Measurements from ENCODE around the gene PRPSAP1.

DNA sequence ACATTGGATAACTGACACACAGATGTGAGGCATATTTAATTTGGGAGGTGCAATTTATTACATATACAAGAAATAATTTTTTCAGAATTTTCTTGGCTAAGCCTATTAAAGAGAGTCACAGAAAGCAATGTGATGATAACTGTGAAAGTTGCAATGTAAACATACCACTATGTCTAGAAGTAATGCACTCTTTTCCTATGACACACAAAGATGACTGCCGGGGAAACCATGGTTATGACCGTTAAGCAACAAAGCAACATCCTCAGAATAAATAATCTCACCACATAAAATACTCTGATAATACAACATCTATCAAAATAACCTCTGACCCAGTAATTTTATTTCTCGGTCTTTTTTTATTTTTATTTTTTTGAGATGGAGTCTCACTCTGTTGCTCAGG lies 35.1 kb downstream of the PRPSAP1 start:
- TF ChIP-seq, protein P1, sequence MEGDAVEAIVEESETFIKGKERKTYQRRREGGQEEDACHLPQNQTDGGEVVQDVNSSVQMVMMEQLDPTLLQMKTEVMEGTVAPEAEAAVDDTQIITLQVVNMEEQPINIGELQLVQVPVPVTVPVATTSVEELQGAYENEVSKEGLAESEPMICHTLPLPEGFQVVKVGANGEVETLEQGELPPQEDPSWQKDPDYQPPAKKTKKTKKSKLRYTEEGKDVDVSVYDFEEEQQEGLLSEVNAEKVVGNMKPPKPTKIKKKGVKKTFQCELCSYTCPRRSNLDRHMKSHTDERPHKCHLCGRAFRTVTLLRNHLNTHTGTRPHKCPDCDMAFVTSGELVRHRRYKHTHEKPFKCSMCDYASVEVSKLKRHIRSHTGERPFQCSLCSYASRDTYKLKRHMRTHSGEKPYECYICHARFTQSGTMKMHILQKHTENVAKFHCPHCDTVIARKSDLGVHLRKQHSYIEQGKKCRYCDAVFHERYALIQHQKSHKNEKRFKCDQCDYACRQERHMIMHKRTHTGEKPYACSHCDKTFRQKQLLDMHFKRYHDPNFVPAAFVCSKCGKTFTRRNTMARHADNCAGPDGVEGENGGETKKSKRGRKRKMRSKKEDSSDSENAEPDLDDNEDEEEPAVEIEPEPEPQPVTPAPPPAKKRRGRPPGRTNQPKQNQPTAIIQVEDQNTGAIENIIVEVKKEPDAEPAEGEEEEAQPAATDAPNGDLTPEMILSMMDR (conservative IDR thresholded peaks at IDR 0.05), result no peak
- TF ChIP-seq EZH2 (IDR thresholded peaks at IDR 0.05; ENCODE audit: low read depth), result no peak
